Measurements from ENCODE around the gene AMBP.

AMBP gene

GRCh38 chr9:114075602-114076001 is 2.5 kb downstream of the AMBP start:
- DNase-seq (ENCODE audit: low read depth in 2 of 2) = no peak

DNA sequence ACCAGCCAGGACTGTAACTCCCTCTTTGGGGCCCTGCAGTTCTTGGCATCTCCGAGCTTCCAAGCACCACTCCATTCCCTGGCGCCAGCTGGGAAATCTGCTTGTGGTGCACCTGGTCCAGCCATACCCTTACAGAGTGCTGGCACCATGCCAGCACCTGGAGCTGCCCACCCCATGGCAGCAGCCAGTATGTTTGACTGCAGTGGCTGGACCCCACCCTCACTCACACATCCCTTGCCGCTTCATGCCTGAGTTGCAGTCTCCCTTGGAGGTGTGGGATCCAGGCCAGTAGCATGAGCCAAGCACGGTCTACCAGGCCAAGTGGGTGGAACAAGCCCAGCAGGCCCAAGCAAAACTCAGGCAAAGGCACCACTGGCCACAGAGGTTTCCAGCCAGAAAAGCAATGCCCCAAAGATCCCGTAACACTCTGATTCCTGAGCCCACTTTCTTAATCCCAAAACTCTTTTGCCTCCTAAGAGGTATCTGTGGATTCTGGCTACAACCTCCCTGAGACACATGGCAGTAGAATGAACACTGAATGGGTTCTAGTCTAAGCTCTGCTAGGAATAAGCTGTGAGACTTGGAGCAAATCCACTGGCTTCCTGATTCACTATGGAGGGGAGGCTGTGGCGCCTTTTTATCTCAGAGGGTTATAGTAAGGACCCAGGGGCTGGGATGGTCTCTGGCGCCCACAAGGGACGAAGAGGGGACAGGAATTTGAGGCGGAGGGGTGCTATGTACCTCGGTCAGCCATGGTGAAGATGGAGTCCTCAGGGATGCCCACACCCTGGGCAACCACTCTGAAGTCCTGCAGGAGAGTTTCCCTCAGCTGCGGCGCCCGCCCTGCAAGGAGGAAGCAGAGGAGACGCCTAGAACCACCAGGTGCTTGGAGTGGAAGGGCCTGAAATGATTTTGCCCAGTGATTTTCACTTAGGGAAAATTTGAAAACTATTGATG is 5.6 kb downstream of the AMBP start:
- no peak for DNase-seq (ENCODE audit: low read depth in 2 of 2)

- no peak for DNase-seq (ENCODE audit: low read depth in 2 of 2)
Measured at GRCh38 chr9:114071197-114071795, 6.8 kb downstream of the AMBP start.

DNA sequence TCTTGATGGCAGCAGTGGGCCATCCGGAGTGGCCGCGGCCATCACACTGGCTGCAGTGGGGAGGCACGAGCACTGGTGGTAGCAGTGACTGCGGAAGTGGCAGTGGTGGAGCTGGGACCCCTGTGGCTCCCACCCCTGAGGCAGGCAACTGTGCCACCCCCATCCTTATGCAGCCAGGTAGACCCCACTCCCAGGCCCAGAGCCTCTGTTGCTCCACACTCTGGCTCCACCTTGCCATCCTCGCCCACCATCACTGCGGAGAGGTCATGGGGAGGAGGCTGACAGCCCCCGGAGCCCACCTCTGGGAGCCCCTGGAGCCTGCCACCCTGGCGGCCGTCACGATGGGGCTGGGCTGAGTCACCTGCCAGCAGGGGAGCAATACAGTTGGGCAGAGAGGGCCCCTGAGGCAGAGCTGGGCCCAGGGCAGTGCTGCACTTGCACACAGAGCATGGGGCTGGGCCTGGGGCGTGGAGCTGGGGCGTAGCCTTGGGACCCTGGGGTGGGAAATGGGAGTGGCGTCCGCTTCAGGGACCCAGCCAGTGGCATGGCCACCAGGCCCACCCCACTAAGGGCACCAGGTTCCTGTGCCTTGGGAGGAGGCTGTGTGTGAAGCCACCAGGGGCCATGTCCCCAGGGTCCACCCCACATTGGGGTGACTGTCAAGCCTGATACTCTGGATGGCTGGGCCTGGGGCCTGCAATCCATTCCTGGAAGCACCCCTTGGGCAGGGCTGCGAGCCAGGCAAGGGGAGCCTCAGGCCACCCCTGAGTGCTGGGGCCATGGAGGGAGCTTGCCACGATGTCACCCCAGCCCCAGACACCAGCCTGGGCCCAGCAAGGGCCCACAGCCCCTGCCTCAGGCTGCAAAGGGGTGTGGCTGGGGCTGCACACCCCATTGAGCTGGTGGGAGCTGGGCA is 7.7 kb downstream of the AMBP start:
- DNase-seq (ENCODE audit: low read depth in 2 of 2) = no peak

- DNase-seq (ENCODE audit: low read depth in 2 of 2) = no peak
Measured at GRCh38 chr9:114069476-114070187, 8.5 kb downstream of the AMBP start.

DNA sequence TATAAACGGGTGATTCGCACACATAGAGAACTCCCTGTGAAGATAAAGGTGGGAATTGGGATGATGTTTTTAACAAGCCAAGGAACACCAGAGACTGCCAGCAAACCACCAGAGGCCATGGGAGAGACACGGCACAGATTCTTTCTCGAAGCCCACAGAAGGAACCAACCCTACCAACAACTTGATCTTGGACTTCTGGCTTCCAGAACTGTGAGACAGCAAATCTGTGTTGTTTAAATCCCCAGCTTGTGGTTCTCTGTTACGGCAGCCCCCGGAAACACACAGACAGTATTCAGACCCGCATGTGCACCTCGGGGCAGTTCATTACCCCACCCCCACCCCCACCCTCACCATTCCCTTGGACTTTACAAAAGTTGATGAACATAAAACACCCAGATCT is 12.8 kb downstream of the AMBP start:
- DNase-seq (ENCODE audit: low read depth in 2 of 2) = no peak

DNA sequence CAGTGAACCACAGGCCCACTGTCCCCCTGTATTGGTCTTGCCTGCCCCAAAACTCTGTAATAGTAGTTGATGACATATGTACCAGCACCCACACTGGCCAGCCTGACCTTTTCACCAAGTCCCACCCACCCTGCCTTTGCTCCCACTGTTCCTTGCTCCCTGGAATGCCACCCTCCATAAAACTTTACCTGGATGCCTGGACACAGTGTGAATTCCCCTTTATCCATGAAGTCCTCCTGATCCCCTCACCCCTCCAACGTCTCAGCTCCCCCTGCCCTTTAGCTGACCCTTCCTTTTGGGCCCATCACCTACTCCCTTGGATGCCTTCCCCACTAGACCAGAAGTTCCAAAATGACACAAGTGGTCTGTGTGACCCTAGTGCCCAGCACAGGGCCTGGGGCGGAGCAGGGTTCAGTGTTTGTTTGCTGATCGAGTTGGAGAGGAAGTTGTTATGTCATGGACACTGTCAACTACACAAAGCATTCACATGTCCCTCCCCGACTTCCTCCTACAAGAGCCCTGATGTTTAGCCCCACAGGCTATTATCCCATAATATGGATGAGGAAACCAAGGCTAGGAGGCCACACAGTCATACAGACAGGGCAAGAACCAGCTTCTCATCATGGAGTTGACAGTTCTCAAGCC is 16.1 kb downstream of the AMBP start:
- DNase-seq (ENCODE audit: low read depth in 2 of 2) = no peak

DNA sequence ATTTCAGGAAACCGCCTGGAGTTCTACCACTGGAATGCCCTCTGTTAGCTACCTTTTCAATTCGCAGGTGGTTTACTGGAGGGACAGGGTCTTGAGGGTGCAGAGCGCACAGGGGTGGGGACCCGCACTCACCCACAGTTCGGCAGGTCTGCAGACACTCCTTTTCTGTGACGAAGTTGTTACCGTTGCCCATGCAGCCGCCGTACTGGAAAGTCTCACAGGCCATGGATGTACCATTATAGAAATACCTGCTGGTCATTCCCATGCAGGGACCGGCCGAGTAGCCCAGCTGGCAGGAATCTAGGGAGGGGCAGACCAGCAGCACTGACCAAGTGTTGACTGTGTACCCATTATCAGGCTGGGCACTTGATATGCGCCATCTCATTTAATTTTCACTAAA is 16.8 kb downstream of the AMBP start:
- no peak for DNase-seq (ENCODE audit: low read depth in 2 of 2)

- DNase-seq (ENCODE audit: low read depth in 2 of 2) = no peak
Measured at GRCh38 chr9:114060711-114061110, 17.4 kb downstream of the AMBP start.

DNA sequence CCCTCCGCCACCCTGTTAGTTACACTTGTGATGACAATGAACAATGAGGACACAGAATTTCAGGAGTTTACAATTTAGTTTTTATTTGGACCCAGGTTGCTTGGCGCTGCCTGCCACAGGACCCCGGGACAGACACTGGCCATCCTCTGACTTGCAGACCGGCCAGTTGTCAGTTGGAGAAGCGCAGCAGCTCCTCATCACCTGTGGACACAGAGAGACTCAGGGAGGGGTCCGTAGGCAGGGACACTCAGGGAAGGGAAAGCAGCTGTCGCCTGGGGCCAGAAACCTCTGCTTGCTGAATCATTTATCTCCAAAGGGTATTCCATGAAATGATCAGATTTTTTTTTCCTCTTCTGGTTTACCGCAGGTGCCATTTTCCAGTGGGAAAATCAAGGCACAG is 18.0 kb downstream of the AMBP start:
- DNase-seq (ENCODE audit: low read depth in 2 of 2) = no peak

DNA sequence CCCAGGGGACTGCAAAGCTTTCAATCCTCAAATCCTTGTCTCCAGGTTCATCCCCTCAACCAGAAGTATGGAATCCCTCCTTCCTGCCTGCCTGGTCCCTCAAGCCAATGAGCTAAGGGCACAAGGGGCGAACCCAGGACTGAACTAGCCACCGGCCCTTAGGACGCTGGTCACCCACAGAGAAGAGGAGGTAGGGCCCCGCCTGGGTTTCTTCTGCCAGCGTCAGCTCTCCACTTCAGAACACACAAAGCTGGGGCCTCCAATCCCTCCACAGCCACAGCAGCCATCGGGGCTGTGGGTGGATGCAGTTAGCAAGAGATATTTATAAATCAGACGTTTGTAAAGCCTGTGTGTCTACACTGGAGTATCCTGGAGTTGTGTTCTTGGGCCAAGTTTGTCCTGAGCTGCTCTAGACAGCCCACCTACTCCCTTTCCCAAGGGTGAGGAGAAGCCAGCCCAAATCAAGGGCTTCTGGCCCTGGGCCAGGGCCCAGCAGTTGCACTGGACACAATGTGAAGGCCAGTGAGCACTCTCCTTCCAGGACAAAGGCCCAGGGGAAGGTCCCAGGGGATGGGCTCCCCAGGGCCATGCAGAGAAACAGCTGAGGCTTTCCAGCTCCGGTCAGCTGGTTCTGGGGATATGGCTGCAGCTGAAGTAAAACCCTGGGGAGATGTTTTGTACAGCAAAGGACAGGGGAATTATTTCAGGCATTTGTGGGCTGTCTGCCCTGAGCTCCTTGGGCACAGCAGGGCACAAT is 18.9 kb downstream of the AMBP start:
- no peak for DNase-seq (ENCODE audit: low read depth in 2 of 2)

DNA sequence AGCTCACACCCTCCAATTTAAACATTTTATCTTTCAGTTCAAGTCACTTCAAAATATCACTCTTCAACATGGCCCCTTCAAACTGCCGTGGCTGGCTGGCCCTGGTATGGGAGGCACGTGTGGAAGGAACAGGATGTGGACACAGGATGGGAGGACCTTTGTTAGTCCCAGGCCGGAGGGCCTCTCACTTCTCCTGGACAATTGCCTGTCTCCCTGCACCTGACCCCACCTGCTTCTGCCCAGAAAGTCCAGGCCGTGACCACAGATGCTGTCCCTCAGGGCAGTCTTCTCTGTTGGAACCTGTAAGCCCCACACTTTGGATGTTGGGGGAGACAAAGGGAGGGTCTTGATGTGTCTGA is 19.4 kb downstream of the AMBP start:
- DNase-seq (ENCODE audit: low read depth in 2 of 2) = no peak

GRCh38 chr9:114057161-114057885 is 20.8 kb downstream of the AMBP start:
- no peak for DNase-seq (ENCODE audit: low read depth in 2 of 2)

- DNase-seq (ENCODE audit: low read depth in 2 of 2) = no peak
Measured at GRCh38 chr9:114056527-114056926, 21.6 kb downstream of the AMBP start.

DNA sequence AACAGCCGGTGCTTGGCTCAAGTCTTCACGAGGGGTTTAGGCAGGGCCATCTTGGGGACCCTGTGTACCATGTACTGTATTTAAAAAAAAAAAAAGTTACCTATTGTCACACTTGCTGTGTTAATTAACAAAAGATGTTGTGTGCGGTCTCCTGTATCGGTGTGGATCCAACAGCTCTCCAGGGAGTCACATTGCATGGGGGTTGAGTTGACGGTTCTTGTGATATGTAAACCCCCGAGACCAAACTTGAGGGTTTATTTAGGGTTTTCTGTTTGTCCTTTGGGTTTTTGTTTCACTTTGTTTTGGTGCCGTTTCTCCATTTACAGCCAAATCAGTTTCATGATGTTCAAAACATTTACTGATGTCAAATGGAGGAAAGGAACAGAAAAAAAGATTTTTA is 22.2 kb downstream of the AMBP start:
- no peak for DNase-seq (ENCODE audit: low read depth in 2 of 2)

DNA sequence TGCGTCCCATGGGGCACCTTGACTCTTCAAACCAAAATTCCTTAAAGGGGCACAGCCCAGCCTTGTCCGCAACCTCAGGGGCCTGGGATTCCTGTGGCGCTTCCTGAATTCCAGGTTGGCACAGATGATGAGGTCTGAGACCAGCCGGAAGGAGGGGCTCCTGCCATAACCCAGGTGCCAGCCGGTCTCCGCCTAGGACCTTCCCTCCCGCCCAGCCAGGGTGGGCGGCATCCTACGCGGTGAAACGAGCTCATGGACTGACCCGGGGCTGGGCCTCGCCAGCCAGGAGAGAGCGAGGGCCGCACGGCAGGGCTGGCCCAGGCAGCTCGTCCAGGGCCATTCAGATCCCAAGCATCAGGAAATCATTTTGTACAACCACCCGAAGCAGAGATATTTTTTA is 23.0 kb downstream of the AMBP start:
- DNase-seq (ENCODE audit: low read depth in 2 of 2) = no peak

GRCh38 chr9:114054191-114054690 is 23.9 kb downstream of the AMBP start:
- no peak for DNase-seq (ENCODE audit: low read depth in 2 of 2)

DNA sequence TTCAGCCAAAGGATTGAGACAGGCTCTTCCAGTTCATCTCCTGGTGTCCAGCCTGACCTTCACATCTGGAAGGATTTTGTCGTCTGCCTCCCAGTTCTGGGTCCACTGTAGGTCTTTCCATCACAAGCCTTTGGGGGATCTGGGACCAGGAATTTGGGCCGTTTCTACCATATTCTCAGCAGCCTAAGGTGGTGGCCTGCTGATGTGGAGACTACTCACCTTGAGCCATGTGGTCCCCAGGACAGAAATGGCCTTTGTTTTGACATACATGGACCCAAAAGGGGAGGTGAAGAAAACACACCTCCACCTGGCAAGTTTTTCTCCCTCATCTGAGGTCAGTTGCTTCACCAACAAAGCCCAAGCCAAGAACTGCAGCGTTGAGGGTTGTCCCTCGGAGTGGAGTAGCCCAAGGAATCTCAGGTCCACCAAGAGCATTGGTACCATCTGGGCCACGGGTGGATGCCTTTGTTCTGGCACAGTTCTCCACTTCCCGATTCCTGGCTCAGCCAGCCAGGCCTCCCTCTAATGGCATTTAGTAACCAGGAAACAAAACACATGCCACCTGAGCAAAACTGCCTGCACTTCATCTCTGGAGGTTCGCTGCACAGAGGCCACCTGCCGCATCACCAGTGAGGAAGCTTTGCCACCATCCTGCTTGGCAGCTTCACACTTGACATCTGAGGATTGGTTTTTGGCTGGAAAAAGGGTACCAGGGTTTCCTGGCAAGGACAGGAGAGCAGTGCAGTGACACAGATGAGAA is 24.7 kb downstream of the AMBP start:
- no peak for DNase-seq (ENCODE audit: low read depth in 2 of 2)

- no peak for DNase-seq (ENCODE audit: low read depth in 2 of 2)
Measured at GRCh38 chr9:114051706-114052105, 26.4 kb downstream of the AMBP start.

All from stimulated activated CD4-positive, alpha-beta T cell treated with anti-CD3 and anti-CD28 coated beads, Interleukin-1b, Interleukin-23, amount 100 ng/mL, for 4 hours (primary cell).